ENCODE data around the gene MTRF1L. TPM values are rescaled to one million over a fixed set of nuclear protein-coding genes. Genes with fewer than 3 reads are reported as not detected.
"Not testable (repeated sequence)": the region's sequence is repeated elsewhere in the genome, so short reads cannot be mapped to it uniquely, and the experiment has no call there.

Gene MTRF1L
- total RNA-seq, 1 experiment from 2014 or later: 25.5 TPM

DNA sequence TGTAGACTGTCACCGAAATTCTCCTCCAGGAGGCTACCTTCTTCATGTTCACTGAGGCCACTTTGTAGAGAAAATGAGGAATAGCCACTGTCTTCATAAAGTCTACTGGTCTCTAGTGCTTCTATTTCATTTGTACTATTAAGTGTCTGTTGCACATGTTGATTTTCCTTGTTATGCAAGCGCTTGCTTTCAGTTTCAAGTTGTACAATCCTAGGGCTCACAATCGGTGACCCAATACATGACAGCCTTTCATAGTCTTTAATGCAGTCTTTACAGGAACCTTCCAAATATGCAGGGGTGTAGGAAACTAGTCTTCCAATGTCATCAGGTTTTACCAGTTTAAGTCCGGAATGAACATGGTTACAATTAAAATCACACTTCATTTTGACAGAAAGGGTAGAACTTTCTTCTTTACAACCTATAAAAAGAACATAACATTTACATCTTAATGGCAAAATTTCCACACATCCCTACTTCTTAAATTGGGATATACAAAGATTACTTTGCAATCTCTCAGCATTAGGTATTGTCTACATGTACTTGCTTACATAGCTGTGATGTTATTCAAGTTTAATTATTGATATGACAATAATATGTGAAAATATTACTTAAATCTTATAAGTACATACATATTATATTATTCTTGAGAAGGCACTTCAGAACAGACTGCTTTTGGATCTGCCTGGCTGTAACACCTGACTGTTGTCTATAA is 27.1 kb downstream of the MTRF1L start:
- intact Hi-C loops (cut with micrococcal nuclease): no loop called here
- H3K9me3 Mint-ChIP-seq (ENCODE audit: unreplicated experiment): no peaks in the 10 kb centered on the region
- H3K4me3 Mint-ChIP-seq (ENCODE audit: unreplicated experiment): no peak overlapping the region
- no peaks in the 10 kb centered on the region for H3K27me3 Mint-ChIP-seq (ENCODE audit: insufficient read depth, unreplicated experiment)
- DNase-seq (ENCODE audit: unreplicated experiment): peak; percentile 34
- peaks cover 33% of the 10 kb centered on the region for H3K4me1 Mint-ChIP-seq (ENCODE audit: insufficient read depth, unreplicated experiment)
- CTCF ChIA-PET: interaction anchor here (0.6 kb wide), 1 partner anchor 22 kb away, joined by 3 read pairs; no protein-coding TSS in a partner anchor
- TF ChIP-seq, protein P1, sequence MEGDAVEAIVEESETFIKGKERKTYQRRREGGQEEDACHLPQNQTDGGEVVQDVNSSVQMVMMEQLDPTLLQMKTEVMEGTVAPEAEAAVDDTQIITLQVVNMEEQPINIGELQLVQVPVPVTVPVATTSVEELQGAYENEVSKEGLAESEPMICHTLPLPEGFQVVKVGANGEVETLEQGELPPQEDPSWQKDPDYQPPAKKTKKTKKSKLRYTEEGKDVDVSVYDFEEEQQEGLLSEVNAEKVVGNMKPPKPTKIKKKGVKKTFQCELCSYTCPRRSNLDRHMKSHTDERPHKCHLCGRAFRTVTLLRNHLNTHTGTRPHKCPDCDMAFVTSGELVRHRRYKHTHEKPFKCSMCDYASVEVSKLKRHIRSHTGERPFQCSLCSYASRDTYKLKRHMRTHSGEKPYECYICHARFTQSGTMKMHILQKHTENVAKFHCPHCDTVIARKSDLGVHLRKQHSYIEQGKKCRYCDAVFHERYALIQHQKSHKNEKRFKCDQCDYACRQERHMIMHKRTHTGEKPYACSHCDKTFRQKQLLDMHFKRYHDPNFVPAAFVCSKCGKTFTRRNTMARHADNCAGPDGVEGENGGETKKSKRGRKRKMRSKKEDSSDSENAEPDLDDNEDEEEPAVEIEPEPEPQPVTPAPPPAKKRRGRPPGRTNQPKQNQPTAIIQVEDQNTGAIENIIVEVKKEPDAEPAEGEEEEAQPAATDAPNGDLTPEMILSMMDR (IDR thresholded peaks at IDR 0.05; ENCODE audit: unreplicated experiment): no peak
- H3K36me3 Mint-ChIP-seq (ENCODE audit: insufficient read depth, unreplicated experiment): peaks cover 45% of the 10 kb centered on the region
- BruUV-seq (replicated peaks): no TSS peak
- H3K27ac Mint-ChIP-seq (ENCODE audit: low read depth, unreplicated experiment): peak overlapping the region; percentile 67
- POLR2A ChIA-PET: interaction anchor here (4.8 kb wide), 1 partner anchor 27 kb away, joined by 42 read pairs; the partner anchor contains the start of gene MTRF1L

GRCh38 chr6:152973916-152974315 is 28.6 kb downstream of the MTRF1L start:
- intact Hi-C loops (cut with micrococcal nuclease): no loop called here
- ChIA-PET CTCF (interaction anchor here (0.7 to 1.7 kb wide), 4 partner anchors 20 to 109 kb away, joined by 3 to 7 read pairs (median 4); no protein-coding TSS in a partner anchor), POLR2A (interaction anchor here (1.3 to 1.8 kb wide), 2 partner anchors 9 to 11 kb away, joined by 5 to 6 read pairs; partner anchors contain the start of gene FBXO5)
- no peak for DNase-seq (ENCODE audit: unreplicated experiment)
- Mint-ChIP-seq H3K4me1 (ENCODE audit: insufficient read depth, unreplicated experiment) (peaks cover 23% of the 10 kb centered on the region), H3K27ac (ENCODE audit: low read depth, unreplicated experiment) (no peak overlapping the region), H3K9me3 (ENCODE audit: unreplicated experiment) (peaks cover 7% of the 10 kb centered on the region), H3K36me3 (ENCODE audit: insufficient read depth, unreplicated experiment) (peaks cover 52% of the 10 kb centered on the region), H3K4me3 (ENCODE audit: unreplicated experiment) (no peak overlapping the region), H3K27me3 (ENCODE audit: insufficient read depth, unreplicated experiment) (no peaks in the 10 kb centered on the region)
- TF ChIP-seq, protein P1 (IDR thresholded peaks at IDR 0.05; ENCODE audit: unreplicated experiment): no peak
- BruUV-seq (replicated peaks): no TSS peak

GRCh38 chr6:152969688-152970418 is 32.7 kb downstream of the MTRF1L start:
- CTCF ChIA-PET: interaction anchor here (0.7 to 1.5 kb wide), 3 partner anchors 11 to 22 kb away, joined by 3 to 8 read pairs (median 4); no protein-coding TSS in a partner anchor
- POLR2A ChIA-PET: no interaction called here
- intact Hi-C loops (cut with micrococcal nuclease): no loop called here
- Mint-ChIP-seq H3K36me3 (ENCODE audit: insufficient read depth, unreplicated experiment) (peaks cover 47% of the 10 kb centered on the region), H3K4me1 (ENCODE audit: insufficient read depth, unreplicated experiment) (peaks cover under 1% of the 10 kb centered on the region), H3K27ac (ENCODE audit: low read depth, unreplicated experiment) (no peak overlapping the region), H3K4me3 (ENCODE audit: unreplicated experiment) (no peak overlapping the region), H3K27me3 (ENCODE audit: insufficient read depth, unreplicated experiment) (peaks cover 4% of the 10 kb centered on the region), H3K9me3 (ENCODE audit: unreplicated experiment) (peaks cover 15% of the 10 kb centered on the region)
- DNase-seq (ENCODE audit: unreplicated experiment): no peak
- TF ChIP-seq, protein P1 (IDR thresholded peaks at IDR 0.05; ENCODE audit: unreplicated experiment): no peak
- BruUV-seq (replicated peaks): no TSS peak

- H3K27ac Mint-ChIP-seq (ENCODE audit: low read depth, unreplicated experiment); BruUV-seq (replicated peaks); DNase-seq (ENCODE audit: unreplicated experiment); POLR2A ChIA-PET; H3K4me1 Mint-ChIP-seq (ENCODE audit: insufficient read depth, unreplicated experiment); CTCF ChIA-PET; intact Hi-C loops (cut with micrococcal nuclease); H3K4me3 Mint-ChIP-seq (ENCODE audit: unreplicated experiment): not testable (repeated sequence)
- Mint-ChIP-seq H3K36me3 (ENCODE audit: insufficient read depth, unreplicated experiment) (peaks cover 16% of the 10 kb centered on the region), H3K9me3 (ENCODE audit: unreplicated experiment) (peaks cover 15% of the 10 kb centered on the region), H3K27me3 (ENCODE audit: insufficient read depth, unreplicated experiment) (peaks cover 35% of the 10 kb centered on the region)
Measured at GRCh38 chr6:152966168-152966894, 36.2 kb downstream of the MTRF1L start.
